Suppressor macrophage treated with lipopolysaccharide for 4 hours (primary cell): ENCODE measurements around the gene CUX1.
"Not testable (repeated sequence)": the region's sequence is repeated elsewhere in the genome, so short reads cannot be mapped to it uniquely, and the experiment has no call there.

Source experiments
- DNase-seq: peaks from one replicate; pipeline ENCODE4 v3.0.0-alpha.2; 2020

Gene CUX1

GRCh38 chr7:102117743-102118142, 300.3 kb downstream of the CUX1 start:
- no peak for DNase-seq

- DNase-seq, result no peak
Measured at GRCh38 chr7:102119213-102119651, 301.8 kb downstream of the CUX1 start.

- DNase-seq, result no peak
Measured at GRCh38 chr7:102119925-102120324, 302.5 kb downstream of the CUX1 start.

- peak; percentile 54 for DNase-seq
Measured at GRCh38 chr7:102120666-102121195, 303.3 kb downstream of the CUX1 start.

- DNase-seq, result peak; percentile 82
Measured at GRCh38 chr7:102122026-102122425, 304.6 kb downstream of the CUX1 start.

GRCh38 chr7:102125127-102125596, 307.7 kb downstream of the CUX1 start:
- DNase-seq, result peak; percentile 72

- DNase-seq, result no peak
Measured at GRCh38 chr7:102128303-102128702, 310.9 kb downstream of the CUX1 start.

- no peak for DNase-seq
Measured at GRCh38 chr7:102129636-102130370, 312.4 kb downstream of the CUX1 start.

- DNase-seq, result peak; percentile 96
Measured at GRCh38 chr7:102132209-102132752, 314.9 kb downstream of the CUX1 start.

- DNase-seq, result no peak
Measured at GRCh38 chr7:102138676-102139075, 321.2 kb downstream of the CUX1 start.

GRCh38 chr7:102140952-102141370, 323.5 kb downstream of the CUX1 start:
- DNase-seq, result peak; percentile 79

GRCh38 chr7:102142433-102142832, 325.0 kb downstream of the CUX1 start:
- DNase-seq, result not testable (repeated sequence)

GRCh38 chr7:102146122-102146521, 328.7 kb downstream of the CUX1 start:
- DNase-seq, result peak; percentile 18

- DNase-seq, result peak; percentile 72
Measured at GRCh38 chr7:102147008-102147407, 329.6 kb downstream of the CUX1 start.

GRCh38 chr7:102148799-102149198, 331.4 kb downstream of the CUX1 start:
- no peak for DNase-seq

- DNase-seq, result no peak
Measured at GRCh38 chr7:102149416-102149815, 332.0 kb downstream of the CUX1 start.

- no peak for DNase-seq
Measured at GRCh38 chr7:102150266-102150665, 332.8 kb downstream of the CUX1 start.

- no peak for DNase-seq
Measured at GRCh38 chr7:102152672-102153598, 335.5 kb downstream of the CUX1 start.

GRCh38 chr7:102153599-102153946, 336.1 kb downstream of the CUX1 start:
- no peak for DNase-seq

- DNase-seq, result no peak
Measured at GRCh38 chr7:102154425-102154824, 337.0 kb downstream of the CUX1 start.

GRCh38 chr7:102155821-102156441, 338.5 kb downstream of the CUX1 start:
- no peak for DNase-seq

- DNase-seq, result no peak
Measured at GRCh38 chr7:102156867-102157266, 339.4 kb downstream of the CUX1 start.

- no peak for DNase-seq
Measured at GRCh38 chr7:102165136-102165535, 347.7 kb downstream of the CUX1 start.
